ENCODE measurements around the gene AOPEP. TPM values are rescaled to one million over a fixed set of nuclear protein-coding genes. Genes with fewer than 3 reads are reported as not detected.

Gene AOPEP
- total RNA-seq, 4 donors from 2014 or later: 126 to 216 (median 136) TPM

DNA sequence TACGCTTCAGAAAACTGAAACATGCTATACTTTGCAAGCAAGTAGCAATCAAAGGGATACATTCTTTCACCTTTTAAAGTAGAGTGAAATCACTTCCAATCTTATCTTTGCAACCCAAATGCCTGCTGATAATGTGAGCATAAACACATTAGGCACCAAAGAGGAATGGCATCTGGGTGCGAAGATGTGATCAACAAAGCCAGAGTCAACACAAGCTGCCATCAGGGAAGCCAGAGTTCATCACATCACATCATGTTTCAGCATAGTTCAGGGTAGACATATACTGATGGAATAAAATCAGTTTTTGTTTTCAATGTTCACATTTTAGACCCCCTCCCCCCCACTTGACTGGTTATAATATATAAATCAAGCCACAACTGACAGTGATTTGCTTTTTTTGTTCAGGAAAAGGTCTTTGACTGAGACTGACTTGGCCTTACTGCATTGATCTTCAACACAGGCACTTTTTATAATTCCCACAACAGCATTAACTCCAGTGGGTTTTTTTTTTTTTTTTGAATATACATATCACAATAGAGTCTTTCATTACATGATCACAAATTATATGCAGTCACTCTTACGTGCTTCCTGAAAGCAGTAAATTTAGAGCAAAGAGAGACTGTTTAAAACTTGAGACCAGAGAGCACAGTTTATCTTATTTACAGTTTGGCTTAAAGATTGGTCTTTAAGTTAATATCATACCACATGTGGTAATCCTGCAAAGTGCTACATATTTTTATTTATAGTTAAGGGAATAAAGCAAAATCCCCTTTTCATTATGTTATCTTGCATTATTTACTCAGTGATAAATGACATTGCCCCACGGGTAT is 20.3 kb downstream of the AOPEP start:
- H3K27ac ChIP-seq: no peak overlapping the region
- TF ChIP-seq, protein P1, sequence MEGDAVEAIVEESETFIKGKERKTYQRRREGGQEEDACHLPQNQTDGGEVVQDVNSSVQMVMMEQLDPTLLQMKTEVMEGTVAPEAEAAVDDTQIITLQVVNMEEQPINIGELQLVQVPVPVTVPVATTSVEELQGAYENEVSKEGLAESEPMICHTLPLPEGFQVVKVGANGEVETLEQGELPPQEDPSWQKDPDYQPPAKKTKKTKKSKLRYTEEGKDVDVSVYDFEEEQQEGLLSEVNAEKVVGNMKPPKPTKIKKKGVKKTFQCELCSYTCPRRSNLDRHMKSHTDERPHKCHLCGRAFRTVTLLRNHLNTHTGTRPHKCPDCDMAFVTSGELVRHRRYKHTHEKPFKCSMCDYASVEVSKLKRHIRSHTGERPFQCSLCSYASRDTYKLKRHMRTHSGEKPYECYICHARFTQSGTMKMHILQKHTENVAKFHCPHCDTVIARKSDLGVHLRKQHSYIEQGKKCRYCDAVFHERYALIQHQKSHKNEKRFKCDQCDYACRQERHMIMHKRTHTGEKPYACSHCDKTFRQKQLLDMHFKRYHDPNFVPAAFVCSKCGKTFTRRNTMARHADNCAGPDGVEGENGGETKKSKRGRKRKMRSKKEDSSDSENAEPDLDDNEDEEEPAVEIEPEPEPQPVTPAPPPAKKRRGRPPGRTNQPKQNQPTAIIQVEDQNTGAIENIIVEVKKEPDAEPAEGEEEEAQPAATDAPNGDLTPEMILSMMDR (IDR thresholded peaks at IDR 0.05): no peak
- no peak for TF ChIP-seq POLR2A (IDR thresholded peaks at IDR 0.05)
- no peaks in the 10 kb centered on the region for H3K9me3 ChIP-seq
- H3K27me3 ChIP-seq: no peaks in the 10 kb centered on the region
- H3K36me3 ChIP-seq: no peaks in the 10 kb centered on the region
- peaks cover 19 to 22% of the 10 kb centered on the region in 2 donors for H3K4me1 ChIP-seq
- no peak for DNase-seq
- H3K4me3 ChIP-seq (replicated peaks in 1 of 3): no peak overlapping the region
- WGBS, 2 donors: 90 to 95% methylated on average over 4 of the region's 4 CpGs
- intact Hi-C loops (cut with DNase I): no loop called here

DNA sequence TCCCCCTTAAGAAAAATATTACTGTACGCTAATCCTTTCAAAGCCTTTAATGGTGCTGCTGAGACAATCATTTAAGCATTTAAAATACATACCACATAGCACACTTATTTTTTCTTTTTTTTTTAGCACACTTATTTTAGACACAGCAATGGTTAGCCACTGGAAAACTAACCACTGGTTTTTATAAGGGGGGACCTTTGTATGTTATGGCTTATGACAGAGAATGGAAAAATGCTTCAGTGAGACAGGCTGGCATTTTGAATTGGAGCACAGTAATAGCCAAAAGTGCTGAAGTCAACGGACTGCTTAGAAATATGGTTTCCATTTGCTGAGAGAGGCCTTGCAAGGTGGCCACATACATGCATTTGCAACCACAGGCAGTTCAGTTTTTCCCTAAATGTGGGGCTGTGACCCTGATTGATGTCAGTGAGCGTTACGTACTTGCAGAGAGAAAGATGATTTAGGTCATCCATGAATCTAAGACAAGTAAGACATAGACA is 28.5 kb downstream of the AOPEP start:
- TF ChIP-seq, protein P1 (IDR thresholded peaks at IDR 0.05): no peak
- no peak for TF ChIP-seq POLR2A (IDR thresholded peaks at IDR 0.05)
- WGBS, 2 donors: 92 to 94% methylated on average over 4 of the region's 4 CpGs
- H3K27me3 ChIP-seq: no peaks in the 10 kb centered on the region
- no peaks in the 10 kb centered on the region for H3K9me3 ChIP-seq
- H3K4me3 ChIP-seq (replicated peaks in 1 of 3): no peak overlapping the region
- no peaks in the 10 kb centered on the region for H3K36me3 ChIP-seq
- H3K4me1 ChIP-seq: peaks cover 19 to 21% of the 10 kb centered on the region in 2 donors
- DNase-seq: no peak
- no peak overlapping the region for H3K27ac ChIP-seq
- intact Hi-C loops (cut with DNase I): no loop called here

DNA sequence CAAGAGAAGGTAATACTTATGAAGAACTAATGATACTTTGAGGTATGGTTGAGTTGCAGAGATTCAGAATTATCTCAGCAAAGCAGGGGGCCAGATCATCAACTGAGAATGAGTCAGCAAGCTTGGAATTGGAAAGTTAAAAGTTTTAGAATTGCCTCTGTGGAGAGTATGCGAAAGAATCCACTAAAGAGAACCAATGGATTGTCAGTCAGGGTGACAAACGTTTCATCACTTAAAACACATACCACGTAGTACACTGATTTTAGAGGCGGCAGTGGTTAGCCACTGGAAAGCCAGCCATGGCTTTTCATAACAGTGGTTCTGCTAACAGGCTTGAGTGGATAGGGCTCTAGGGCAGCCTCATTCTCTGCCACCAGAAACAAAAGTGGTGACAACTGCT is 30.7 kb downstream of the AOPEP start:
- Histone ChIP-seq H3K9me3 (no peaks in the 10 kb centered on the region), H3K4me1 (peaks cover 19 to 21% of the 10 kb centered on the region in 2 donors), H3K4me3 (replicated peaks in 1 of 3) (no peak overlapping the region), H3K27me3 (no peaks in the 10 kb centered on the region), H3K27ac (peak overlapping the region; percentile 25 to 46 (median 30)), H3K36me3 (peaks cover 0 to 4% of the 10 kb centered on the region in 2 donors)
- WGBS, 2 donors: 43 to 46% methylated on average over 4 of the region's 4 CpGs
- peak; percentile 35 to 46 for DNase-seq
- TF ChIP-seq POLR2A (IDR thresholded peaks at IDR 0.05): no peak
- TF ChIP-seq, protein P1 (IDR thresholded peaks at IDR 0.05): no peak
- intact Hi-C loops (cut with DNase I): no loop called here

DNA sequence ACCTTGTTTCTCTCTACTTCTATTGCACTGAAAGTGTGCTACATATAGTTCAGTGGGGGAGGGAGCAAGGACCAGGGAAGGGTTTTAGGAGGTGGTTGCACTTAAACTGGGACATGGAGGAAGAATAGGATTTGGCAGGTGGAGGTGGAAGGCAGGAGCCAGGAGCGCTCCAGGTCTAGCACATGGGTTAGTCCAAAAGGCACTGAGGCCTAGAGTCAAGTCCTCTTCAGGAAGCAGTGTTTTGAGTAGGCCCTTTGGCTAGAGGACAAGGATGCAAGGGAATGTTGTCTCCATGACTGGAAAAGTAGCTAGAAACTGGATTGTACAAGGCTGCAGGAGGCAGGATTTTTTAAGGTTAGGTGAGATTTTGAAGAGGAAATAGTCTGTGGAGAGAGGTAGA is 31.5 kb downstream of the AOPEP start:
- Histone ChIP-seq H3K27me3 (no peaks in the 10 kb centered on the region), H3K9me3 (no peaks in the 10 kb centered on the region), H3K27ac (peak overlapping the region in 2 of 3 donors; percentile 30), H3K36me3 (peaks cover 0 to 4% of the 10 kb centered on the region in 2 donors), H3K4me3 (replicated peaks in 1 of 3) (no peak overlapping the region), H3K4me1 (peaks cover 19 to 21% of the 10 kb centered on the region in 2 donors)
- intact Hi-C loops (cut with DNase I): no loop called here
- 17 to 50% methylated on average over 1 of the region's 1 CpG for whole genome bisulfite sequencing, 2 donors
- peak; percentile 69 to 76 for DNase-seq
- TF ChIP-seq, protein P1 (IDR thresholded peaks at IDR 0.05): no peak
- no peak for TF ChIP-seq POLR2A (IDR thresholded peaks at IDR 0.05)

DNA sequence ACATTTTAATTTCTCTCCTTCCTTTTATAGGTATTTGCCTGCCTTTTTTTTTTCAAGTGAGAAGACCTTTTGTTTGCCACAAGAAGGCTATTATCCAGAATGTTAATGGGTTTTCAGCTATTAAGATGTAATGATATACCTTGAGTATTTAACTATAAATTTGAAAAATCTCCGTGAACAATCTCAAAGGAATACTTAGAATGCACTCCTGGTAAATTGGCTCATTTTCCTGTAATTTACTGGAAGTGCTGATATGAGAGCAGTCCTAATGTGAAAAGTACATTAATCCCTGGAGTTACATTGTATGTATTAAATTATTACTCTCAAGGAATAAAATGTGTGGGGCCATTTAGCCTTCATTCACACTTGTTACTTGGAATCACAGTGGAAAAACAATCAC is 32.4 kb downstream of the AOPEP start:
- Histone ChIP-seq H3K27me3 (no peaks in the 10 kb centered on the region), H3K9me3 (no peaks in the 10 kb centered on the region), H3K27ac (peak overlapping the region in 1 of 3 donors; percentile 30), H3K4me1 (peaks cover 19 to 21% of the 10 kb centered on the region in 2 donors), H3K4me3 (replicated peaks in 1 of 3) (no peak overlapping the region), H3K36me3 (peaks cover 0 to 4% of the 10 kb centered on the region in 2 donors)
- 82 to 92% methylated on average over 1 of the region's 1 CpG for WGBS, 2 donors
- TF ChIP-seq POLR2A (IDR thresholded peaks at IDR 0.05): no peak
- TF ChIP-seq, protein P1 (IDR thresholded peaks at IDR 0.05): no peak
- intact Hi-C loops (cut with DNase I): no loop called here
- no peak for DNase-seq

Data from thyroid gland (tissue), 4 donors.